Calu3 (cell line): ENCODE measurements around the gene WFDC8. TPM values are rescaled to one million over a fixed set of nuclear protein-coding genes. Genes with fewer than 3 reads are reported as not detected.
A peak's percentile ranks its signal among the peaks of the same experiment; 100 is the strongest.

Source experiments
- BruUV-seq: library from RNA; stranded (reverse); fragments of 400-500 nt; replicated peaks from 2 replicates; lab custom pipeline; 2021; lab: Mats Ljungman, UMichigan
- CTCF ChIA-PET: fragments of 300-600 bp; sonication (Branson Sonifier 250); formaldehyde crosslinking; loops from one replicate; lab custom pipeline; 2022; ENCODE audit warnings: antibody characterized with exemption; lab: Charles Lee
- DNase-seq: peaks from one replicate; pipeline ENCODE4 v3.0.0; 2022
- H3K27ac Mint-ChIP-seq: one replicate; pipeline ENCODE4 v1.8.0; 2022; ENCODE audit warnings: mixed read lengths; ENCODE audit not compliant: unreplicated experiment
- H3K27me3 Mint-ChIP-seq: one replicate; pipeline ENCODE4 v1.8.0; 2022; ENCODE audit warnings: mixed read lengths; ENCODE audit not compliant: unreplicated experiment
- H3K36me3 Mint-ChIP-seq: one replicate; pipeline ENCODE4 v1.8.0; 2022; ENCODE audit warnings: mild to moderate bottlenecking, moderate library complexity, mixed read lengths; ENCODE audit not compliant: insufficient read depth, unreplicated experiment
- H3K4me1 Mint-ChIP-seq: one replicate; pipeline ENCODE4 v1.8.0; 2022; ENCODE audit warnings: mild to moderate bottlenecking, low read depth, mixed read lengths; ENCODE audit not compliant: unreplicated experiment
- H3K4me3 Mint-ChIP-seq: one replicate; pipeline ENCODE4 v1.8.0; 2022; ENCODE audit warnings: mild to moderate bottlenecking, low read depth, moderate library complexity, mixed read lengths; ENCODE audit not compliant: unreplicated experiment
- H3K9me3 Mint-ChIP-seq: one replicate; pipeline ENCODE4 v1.8.0; 2022; ENCODE audit warnings: low read depth, mixed read lengths; ENCODE audit not compliant: unreplicated experiment
- intact Hi-C: fragments of 100-400 bp; cut with micrococcal nuclease; formaldehyde crosslinking; loops from one replicate; pipeline ENCODE4 v1.10.0; 2022; ENCODE audit not compliant: unreplicated experiment
- total RNA-seq: library from RNA; stranded (reverse); gene quantifications from 2 replicates; pipeline ENCODE4 v1.2.3, GENCODE V29; 2022
- TF ChIP-seq, protein P1 (sequence below): fragments of 200-600 bp; IDR thresholded peaks from one replicate; pipeline ENCODE4 v1.8.0; 2022; ENCODE audit warnings: antibody characterized with exemption; ENCODE audit not compliant: unreplicated experiment

Gene WFDC8
- total RNA-seq, 1 experiment from 2014 or later: not detected

DNA sequence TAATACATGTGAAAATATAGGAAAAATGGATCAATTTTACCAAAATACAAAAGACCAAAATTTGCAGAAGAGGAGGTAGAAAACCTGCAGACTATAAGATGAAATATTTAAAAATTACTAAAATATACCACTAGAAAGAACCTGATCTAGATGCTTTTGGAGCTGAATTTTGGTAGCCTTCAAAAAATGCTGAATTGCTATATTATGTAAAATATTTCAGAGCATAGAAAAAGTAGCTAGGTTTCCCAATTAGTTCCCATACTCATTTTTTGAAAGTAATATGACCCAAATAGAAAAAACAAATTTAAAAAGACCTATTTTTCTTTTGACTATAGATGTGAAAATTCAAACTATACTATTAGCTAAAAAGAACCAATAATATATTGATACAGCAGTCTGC, 28.3 kb downstream of the WFDC8 start:
- intact Hi-C loops: no loop called here
- BruUV-seq: no TSS peak
- H3K27me3 Mint-ChIP-seq: peaks cover 70% of the 10 kb centered on the region
- TF ChIP-seq, protein P1, sequence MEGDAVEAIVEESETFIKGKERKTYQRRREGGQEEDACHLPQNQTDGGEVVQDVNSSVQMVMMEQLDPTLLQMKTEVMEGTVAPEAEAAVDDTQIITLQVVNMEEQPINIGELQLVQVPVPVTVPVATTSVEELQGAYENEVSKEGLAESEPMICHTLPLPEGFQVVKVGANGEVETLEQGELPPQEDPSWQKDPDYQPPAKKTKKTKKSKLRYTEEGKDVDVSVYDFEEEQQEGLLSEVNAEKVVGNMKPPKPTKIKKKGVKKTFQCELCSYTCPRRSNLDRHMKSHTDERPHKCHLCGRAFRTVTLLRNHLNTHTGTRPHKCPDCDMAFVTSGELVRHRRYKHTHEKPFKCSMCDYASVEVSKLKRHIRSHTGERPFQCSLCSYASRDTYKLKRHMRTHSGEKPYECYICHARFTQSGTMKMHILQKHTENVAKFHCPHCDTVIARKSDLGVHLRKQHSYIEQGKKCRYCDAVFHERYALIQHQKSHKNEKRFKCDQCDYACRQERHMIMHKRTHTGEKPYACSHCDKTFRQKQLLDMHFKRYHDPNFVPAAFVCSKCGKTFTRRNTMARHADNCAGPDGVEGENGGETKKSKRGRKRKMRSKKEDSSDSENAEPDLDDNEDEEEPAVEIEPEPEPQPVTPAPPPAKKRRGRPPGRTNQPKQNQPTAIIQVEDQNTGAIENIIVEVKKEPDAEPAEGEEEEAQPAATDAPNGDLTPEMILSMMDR: no peak
- no peak overlapping the region for H3K4me3 Mint-ChIP-seq
- H3K9me3 Mint-ChIP-seq: peaks cover 10% of the 10 kb centered on the region
- H3K4me1 Mint-ChIP-seq: no peaks in the 10 kb centered on the region
- no peak overlapping the region for H3K27ac Mint-ChIP-seq
- CTCF ChIA-PET: interaction anchor here (1.0 kb wide), 1 partner anchor 221 kb away, joined by 3 read pairs; no protein-coding TSS in a partner anchor
- no peaks in the 10 kb centered on the region for H3K36me3 Mint-ChIP-seq
- DNase-seq: no peak

DNA sequence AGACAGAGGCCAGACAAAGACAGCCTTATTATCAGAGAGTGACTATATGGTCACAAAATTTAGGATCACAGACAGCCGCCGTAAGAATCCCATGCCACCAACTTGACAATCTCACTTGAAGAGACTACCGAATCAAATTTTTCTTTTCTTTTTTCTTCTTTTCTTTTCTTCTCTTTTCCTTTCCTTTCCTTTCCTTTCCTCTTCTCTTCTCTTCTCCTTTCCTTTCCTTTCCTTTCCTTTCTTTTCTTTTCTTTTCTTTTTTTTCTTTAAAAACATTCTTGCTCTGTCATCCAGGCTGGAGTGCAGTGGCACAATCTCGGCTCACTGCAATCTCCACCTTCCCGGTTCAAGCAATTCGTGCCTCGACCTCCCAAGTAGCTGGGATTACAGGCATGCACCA, 30.7 kb downstream of the WFDC8 start:
- no TSS peak for BruUV-seq
- intact Hi-C loops: no loop called here
- H3K27ac Mint-ChIP-seq: no peak overlapping the region
- TF ChIP-seq, protein P1: no peak
- CTCF ChIA-PET: interaction anchor here (0.7 to 1.9 kb wide), 2 partner anchors 221 to 223 kb away, joined by 8 read pairs; no protein-coding TSS in a partner anchor
- H3K36me3 Mint-ChIP-seq: no peaks in the 10 kb centered on the region
- H3K9me3 Mint-ChIP-seq: peaks cover 6% of the 10 kb centered on the region
- H3K4me1 Mint-ChIP-seq: peaks cover 7% of the 10 kb centered on the region
- H3K4me3 Mint-ChIP-seq: no peak overlapping the region
- no peak for DNase-seq
- H3K27me3 Mint-ChIP-seq: peaks cover 46% of the 10 kb centered on the region

DNA sequence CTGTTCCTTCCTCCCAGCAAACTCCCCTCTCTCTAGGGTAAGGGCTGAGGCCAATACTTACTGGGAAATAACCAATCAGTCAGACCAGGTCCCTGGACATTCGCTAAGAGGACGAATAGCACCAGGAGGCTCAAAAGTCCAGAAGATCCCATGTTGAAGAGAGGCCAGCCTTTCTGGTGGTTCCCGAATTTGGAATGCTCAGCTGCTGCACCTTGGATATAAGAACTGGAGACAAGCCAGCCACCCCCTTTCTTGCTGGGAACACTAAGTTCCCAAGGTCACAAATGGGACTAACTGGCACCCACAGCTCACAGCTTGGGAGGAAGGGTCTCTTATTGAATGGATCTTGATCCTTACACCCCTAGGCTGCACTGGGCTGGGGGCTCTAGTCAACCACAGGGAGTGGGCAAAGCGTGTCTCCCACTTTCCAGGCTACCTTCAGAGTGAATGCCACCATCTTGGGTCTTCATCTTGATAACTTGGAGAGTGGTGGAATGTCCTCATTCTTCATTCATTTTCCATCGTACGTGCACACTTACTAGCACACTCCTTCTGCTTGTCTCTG, 31.8 kb downstream of the WFDC8 start, which contains the start of gene EPPIN:
EPPIN (minus strand) TSS at position 196 of the 565 bp plus-strand sequence; CDS start at position 152, 44 bp downstream.
- no TSS peak for BruUV-seq
- Mint-ChIP-seq H3K36me3 (no peaks in the 10 kb centered on the region), H3K27me3 (peaks cover 41% of the 10 kb centered on the region), H3K4me1 (peaks cover 7% of the 10 kb centered on the region), H3K9me3 (peaks cover 6% of the 10 kb centered on the region), H3K27ac (no peak within 1 kb of the TSS), H3K4me3 (no peak within 1 kb of the TSS)
- intact Hi-C loops: no loop called here
- CTCF ChIA-PET: interaction anchor here (1.9 kb wide), 1 partner anchor 224 kb away, joined by 8 read pairs; no protein-coding TSS in a partner anchor
- TF ChIP-seq, protein P1: no peak
- DNase-seq: no peak

DNA sequence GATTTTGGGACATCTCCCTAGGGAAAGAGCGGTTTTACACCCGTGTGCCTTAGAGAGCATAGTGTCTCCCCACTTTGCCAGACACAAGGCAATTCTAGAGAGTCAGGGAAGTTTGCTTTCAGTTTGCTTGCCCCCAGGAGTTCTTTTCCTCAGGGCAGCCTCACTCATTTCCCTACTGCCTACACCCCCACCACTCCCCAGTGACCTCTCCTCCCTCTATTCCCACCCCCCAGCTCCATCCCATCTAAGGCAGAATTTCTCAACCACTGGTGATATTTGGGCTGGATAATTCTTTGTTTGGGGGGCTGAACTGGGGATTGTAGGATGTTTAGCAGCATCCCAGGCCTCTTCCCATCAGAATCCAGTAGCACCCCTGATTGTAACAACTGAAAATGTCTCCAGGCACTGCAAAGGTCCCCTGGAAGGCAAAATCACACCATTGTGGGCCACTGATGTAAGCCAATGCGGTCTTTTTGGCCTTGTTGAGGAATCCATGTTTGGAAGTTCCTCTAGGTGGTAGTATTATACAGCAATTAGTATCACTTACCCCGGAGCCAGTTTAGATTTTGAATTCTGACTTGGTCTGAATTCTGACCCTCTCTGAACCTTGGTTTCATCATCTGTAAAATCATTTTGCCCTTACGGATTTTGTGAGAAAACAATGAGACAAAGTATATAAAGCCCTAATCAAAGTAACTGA, 33.2 kb downstream of the WFDC8 start:
- H3K27me3 Mint-ChIP-seq: peaks cover 40% of the 10 kb centered on the region
- DNase-seq: no peak
- H3K4me1 Mint-ChIP-seq: peaks cover 7% of the 10 kb centered on the region
- H3K4me3 Mint-ChIP-seq: no peak overlapping the region
- intact Hi-C loops: loop anchor here (1.0 kb wide), 1 partner anchor 225 kb away; no protein-coding TSS in a partner anchor
- H3K27ac Mint-ChIP-seq: no peak overlapping the region
- CTCF ChIA-PET: interaction anchor here (0.9 kb wide), 1 partner anchor 225 kb away, joined by 4 read pairs; no protein-coding TSS in a partner anchor
- H3K9me3 Mint-ChIP-seq: peaks cover 6% of the 10 kb centered on the region
- TF ChIP-seq, protein P1: peak; percentile 12
- no peaks in the 10 kb centered on the region for H3K36me3 Mint-ChIP-seq
- no TSS peak for BruUV-seq
